ENCODE data around the gene NRSN1. TPM values are rescaled to one million over a fixed set of nuclear protein-coding genes. Genes with fewer than 3 reads are reported as not detected.

The NRSN1 gene
- total and polyA plus RNA-seq, 4 donors, result 0.17 TPM; not detected in 3

DNA sequence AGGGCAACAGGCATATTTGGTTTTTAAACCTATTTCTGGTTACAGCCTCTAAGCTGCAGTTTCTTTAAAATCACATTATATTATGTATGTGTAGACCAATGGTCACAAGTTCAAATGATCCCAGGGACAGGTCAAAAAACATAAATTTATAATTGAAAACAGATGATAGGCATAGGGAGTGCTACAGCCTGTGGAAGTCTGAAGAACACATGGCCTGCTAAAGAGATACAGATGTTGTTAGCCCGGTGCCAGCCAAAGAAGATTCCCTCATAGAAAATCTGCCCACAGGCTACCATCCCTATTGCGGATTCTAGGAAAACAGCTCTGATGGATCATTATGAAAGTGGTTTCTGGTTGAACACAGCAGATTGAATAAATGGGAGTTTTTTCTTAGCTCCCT, 65.3 kb downstream of the NRSN1 start:
- Histone ChIP-seq H3K27ac (ENCODE audit: low read depth in 1 of 2, low read length in 1 of 2) (no peak overlapping the region), H3K36me3 (ENCODE audit: control insufficient read depth in 4 of 4, insufficient read depth in 4 of 4, low read length in 4 of 4) (no peaks in the 10 kb centered on the region), H3K9ac (ENCODE audit: insufficient read depth in 1 of 2, low read length in 2 of 2) (no peak overlapping the region), H3K9me3 (ENCODE audit: control insufficient read depth in 4 of 4, insufficient read depth in 3 of 4, low read length in 3 of 4) (no peaks in the 10 kb centered on the region), H3K4me3 (no peak overlapping the region), H3K27me3 (ENCODE audit: control insufficient read depth in 3 of 3, insufficient read depth in 3 of 3, low read length in 2 of 3) (peaks cover 0 to 8% (median 0%) of the 10 kb centered on the region in 3 donors), H3K4me1 (ENCODE audit: control insufficient read depth in 5 of 5, insufficient read depth in 5 of 5, low read length in 5 of 5) (no peaks in the 10 kb centered on the region)
- ATAC-seq (ENCODE audit: insufficient read depth, low FRiP score) (no peak), DNase-seq (no peak)
- WGBS, 2 donors, result 47 to 48% methylated on average over 2 of the region's 2 CpGs
- TF ChIP-seq, protein P1, sequence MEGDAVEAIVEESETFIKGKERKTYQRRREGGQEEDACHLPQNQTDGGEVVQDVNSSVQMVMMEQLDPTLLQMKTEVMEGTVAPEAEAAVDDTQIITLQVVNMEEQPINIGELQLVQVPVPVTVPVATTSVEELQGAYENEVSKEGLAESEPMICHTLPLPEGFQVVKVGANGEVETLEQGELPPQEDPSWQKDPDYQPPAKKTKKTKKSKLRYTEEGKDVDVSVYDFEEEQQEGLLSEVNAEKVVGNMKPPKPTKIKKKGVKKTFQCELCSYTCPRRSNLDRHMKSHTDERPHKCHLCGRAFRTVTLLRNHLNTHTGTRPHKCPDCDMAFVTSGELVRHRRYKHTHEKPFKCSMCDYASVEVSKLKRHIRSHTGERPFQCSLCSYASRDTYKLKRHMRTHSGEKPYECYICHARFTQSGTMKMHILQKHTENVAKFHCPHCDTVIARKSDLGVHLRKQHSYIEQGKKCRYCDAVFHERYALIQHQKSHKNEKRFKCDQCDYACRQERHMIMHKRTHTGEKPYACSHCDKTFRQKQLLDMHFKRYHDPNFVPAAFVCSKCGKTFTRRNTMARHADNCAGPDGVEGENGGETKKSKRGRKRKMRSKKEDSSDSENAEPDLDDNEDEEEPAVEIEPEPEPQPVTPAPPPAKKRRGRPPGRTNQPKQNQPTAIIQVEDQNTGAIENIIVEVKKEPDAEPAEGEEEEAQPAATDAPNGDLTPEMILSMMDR (IDR thresholded peaks at IDR 0.05; ENCODE audit: control extremely low read depth, extremely low read depth), result no peak

DNA sequence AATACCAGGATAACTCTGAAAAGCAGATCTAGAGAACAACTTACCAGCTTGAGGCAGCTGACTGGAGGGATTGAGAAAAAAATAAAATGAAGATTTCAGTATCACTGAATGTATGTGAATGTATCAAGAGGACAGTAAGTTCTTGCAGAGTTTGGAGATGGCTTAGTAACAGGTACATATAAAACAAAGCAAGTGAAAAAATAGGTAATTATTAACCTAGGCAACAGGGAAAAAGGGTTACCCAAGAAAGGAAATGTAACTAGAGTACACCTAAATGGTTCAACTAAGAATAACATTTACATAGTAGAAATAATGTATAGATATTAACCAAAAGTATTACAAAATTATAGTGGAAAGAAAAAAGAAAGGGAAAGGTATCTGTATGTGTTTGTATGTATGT, 67.3 kb downstream of the NRSN1 start:
- Histone ChIP-seq H3K27ac (ENCODE audit: low read depth in 1 of 2, low read length in 1 of 2) (no peak overlapping the region), H3K36me3 (ENCODE audit: control insufficient read depth in 4 of 4, insufficient read depth in 4 of 4, low read length in 4 of 4) (no peaks in the 10 kb centered on the region), H3K4me3 (no peak overlapping the region), H3K9ac (ENCODE audit: insufficient read depth in 1 of 2, low read length in 2 of 2) (no peak overlapping the region), H3K27me3 (ENCODE audit: control insufficient read depth in 3 of 3, insufficient read depth in 3 of 3, low read length in 2 of 3) (peaks cover 0 to 6% (median 0%) of the 10 kb centered on the region in 3 donors), H3K4me1 (ENCODE audit: control insufficient read depth in 5 of 5, insufficient read depth in 5 of 5, low read length in 5 of 5) (no peaks in the 10 kb centered on the region), H3K9me3 (ENCODE audit: control insufficient read depth in 4 of 4, insufficient read depth in 3 of 4, low read length in 3 of 4) (no peaks in the 10 kb centered on the region)
- TF ChIP-seq, protein P1 (IDR thresholded peaks at IDR 0.05; ENCODE audit: control extremely low read depth, extremely low read depth), result no peak
- no peak for DNase-seq
- no peak for ATAC-seq (ENCODE audit: insufficient read depth, low FRiP score)

DNA sequence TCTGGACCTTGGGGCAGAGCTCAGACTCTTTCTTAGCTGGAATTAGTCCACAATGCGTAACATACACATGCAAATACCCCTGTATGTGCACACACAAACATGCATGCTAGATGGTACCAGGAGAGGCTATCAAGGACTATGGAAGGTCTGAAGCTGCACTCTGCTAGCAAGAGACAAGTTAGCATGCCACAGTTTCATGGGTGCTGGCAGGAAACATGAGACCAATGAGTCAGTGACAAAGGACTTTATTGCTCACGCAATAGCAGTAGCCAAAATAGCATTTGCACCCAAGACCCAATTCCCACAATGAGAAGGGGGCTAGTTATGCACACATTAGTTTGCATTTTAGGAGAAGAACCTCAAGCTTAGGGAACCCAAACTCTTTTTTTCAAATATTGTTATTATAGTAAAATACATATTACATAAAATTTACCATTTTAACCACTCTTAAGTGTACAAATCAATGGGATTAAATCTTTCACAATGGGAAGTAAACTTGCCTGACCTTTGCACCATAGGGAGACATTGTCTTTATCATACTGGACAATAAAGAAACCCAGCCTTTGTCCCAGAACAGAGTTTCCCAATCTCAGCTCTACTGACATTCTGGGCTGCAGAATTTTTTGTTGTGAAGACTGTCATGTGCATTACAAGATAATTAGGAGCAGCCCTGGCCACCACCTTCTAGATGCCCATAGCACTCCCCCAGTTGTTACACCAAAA, 69.1 kb downstream of the NRSN1 start:
- 91 to 95% methylated on average over 2 of the region's 2 CpGs for WGBS, 2 donors
- Histone ChIP-seq H3K36me3 (ENCODE audit: control insufficient read depth in 4 of 4, insufficient read depth in 4 of 4, low read length in 4 of 4) (no peaks in the 10 kb centered on the region), H3K9ac (ENCODE audit: insufficient read depth in 1 of 2, low read length in 2 of 2) (no peak overlapping the region), H3K27ac (ENCODE audit: low read depth in 1 of 2, low read length in 1 of 2) (no peak overlapping the region), H3K27me3 (ENCODE audit: control insufficient read depth in 3 of 3, insufficient read depth in 3 of 3, low read length in 2 of 3) (no peaks in the 10 kb centered on the region), H3K9me3 (ENCODE audit: control insufficient read depth in 4 of 4, insufficient read depth in 3 of 4, low read length in 3 of 4) (no peaks in the 10 kb centered on the region), H3K4me3 (no peak overlapping the region), H3K4me1 (ENCODE audit: control insufficient read depth in 5 of 5, insufficient read depth in 5 of 5, low read length in 5 of 5) (no peaks in the 10 kb centered on the region)
- DNase-seq, result no peak
- TF ChIP-seq, protein P1 (IDR thresholded peaks at IDR 0.05; ENCODE audit: control extremely low read depth, extremely low read depth), result no peak
- ATAC-seq (ENCODE audit: insufficient read depth, low FRiP score), result no peak

Data from lung (tissue), 12 donors.